Globus pallidus (tissue), 1 donor: ENCODE results near the gene TEPSIN.
"Not testable (repeated sequence)": the region's sequence is repeated elsewhere in the genome, so short reads cannot be mapped to it uniquely, and the experiment has no call there.

ENCODE experiments used
- DNase-seq: peaks from one replicate; pipeline ENCODE4 v3.0.0-alpha.2; 2015; ENCODE audit warnings: low spot score

TEPSIN gene

DNA sequence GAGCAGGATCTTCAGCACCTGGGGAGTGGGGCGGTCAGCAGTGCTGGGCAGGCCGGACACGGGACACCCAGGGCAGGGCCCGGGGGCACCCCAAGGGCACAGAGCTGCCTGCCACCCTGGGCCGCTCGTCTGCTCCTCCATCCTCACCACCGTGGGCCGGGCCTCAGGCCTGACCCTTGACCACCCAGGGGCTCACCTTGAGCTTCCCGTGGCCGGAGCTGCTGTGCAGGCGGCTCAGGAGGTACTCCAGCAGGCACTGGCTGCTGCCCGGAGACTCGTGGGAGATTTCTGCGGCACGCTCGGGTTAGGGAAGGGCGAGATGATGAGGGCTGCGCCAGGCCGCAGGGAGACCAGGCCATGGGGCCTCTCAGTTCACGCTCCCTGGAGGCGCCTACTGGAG is 2.1 kb downstream of the TEPSIN start:
- no peak for DNase-seq

- no peak for DNase-seq
Measured at GRCh38 chr17:81235822-81236740, 2.8 kb downstream of the TEPSIN start.

DNA sequence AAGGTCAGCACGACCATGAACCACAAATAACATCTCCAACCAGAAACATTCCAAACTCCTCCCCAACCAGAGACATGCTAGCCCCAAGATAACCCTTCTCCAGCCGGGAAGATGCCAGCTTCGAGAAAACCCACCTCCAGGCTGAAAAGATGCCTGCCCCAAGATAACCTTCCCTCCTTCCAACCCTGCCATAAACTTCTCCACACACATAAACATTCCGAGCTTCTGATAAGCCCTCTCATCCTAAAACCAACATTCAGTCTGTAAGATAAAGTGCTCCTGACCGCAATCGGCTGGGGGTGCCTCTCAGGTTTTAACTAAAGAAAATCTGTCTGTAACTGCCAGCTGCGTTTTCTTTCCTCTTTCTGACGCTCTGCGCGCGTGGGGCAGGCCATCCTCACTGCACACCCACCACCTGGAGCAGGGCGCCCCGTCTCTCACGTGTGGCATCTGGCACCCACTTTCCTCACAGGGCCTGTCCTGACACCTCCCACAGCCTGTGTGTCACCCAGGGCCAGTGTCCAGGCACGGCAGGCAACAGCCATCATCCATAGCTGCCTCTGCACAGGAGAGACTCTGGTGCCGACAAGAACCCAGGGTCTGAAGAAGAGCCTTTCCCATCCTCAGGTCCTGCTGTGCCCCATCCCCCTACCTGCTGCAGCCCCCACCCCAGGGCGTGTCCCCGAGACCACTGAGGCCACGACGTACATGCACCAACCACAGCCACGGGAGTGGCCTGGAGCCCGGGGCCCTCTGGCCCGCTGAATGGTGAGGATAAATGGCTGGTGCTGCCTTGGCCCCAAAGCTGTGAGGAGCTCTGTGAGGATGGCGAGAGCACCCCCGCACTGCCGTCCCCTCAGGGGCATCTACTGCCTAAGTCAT is 3.7 kb downstream of the TEPSIN start:
- no peak for DNase-seq

DNA sequence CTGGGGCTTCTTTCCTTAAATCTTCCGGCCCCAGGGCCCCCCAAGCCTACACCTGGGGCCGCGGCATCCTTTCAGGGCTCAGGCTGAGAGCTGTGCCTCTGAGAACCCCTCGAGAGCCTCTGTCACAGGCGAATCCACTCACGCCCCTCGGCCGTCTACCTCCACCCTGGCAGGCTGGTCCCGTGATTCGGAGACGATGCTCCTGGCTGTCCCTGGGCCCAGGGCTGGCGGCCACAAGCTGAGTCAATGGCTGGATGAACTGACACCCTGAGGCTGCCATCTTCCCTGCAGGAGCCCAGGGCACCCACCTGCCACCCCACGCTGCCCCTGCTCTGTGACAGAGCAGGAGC is 4.4 kb downstream of the TEPSIN start:
- no peak for DNase-seq

DNA sequence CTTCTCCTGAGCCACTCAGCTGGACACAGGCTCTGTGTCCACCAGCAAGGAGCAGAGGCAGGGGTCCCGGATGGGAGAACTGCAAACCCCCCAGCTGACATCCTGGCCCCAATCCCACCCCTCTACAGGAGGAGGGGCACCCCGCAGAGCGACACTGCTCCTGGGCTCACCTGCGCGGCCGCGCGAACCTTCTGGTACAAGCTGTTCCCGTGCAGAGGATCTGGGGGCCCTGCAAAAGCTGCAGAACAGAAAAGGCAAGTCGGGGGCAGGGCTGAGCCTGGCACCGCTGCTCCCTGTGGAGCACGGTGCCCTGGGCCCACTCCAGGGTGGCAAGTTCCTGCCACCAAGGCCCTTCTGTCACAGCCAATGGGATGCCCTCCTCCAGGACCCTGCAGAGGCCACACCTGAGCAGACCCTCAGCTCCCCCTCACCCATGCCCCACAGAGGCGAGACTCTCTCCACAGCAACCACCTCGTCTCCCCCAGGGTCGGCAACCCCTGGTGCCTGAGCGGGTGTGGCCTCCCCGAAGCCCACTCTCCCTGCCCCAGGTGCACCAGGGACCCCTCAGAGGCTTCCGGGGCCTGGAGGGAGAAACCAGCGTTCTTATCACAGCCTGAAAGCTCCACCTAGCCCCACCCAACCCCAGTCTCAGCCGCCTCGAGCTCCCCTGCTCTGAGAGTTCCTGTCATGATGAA is 4.9 kb downstream of the TEPSIN start:
- no peak for DNase-seq

DNA sequence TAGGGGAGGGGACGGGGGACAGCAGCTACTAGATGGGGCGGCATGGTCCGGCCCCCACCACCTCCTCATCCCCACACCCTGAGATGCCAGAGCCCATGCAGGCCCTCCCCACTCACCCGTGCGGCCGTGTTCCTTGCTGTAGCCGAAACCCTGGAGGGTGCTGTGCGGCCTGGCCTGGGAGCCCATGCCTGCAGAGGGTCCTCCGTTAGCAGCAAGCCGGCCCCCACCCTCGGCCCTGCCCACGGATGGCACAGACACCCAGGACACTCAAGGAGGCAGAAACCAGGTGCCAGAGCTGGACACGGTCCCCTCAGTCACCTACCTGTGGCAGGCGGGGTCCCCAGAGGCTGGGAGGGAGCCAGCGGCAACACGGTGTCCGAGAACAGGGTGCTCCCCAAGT is 5.5 kb downstream of the TEPSIN start:
- no peak for DNase-seq

DNA sequence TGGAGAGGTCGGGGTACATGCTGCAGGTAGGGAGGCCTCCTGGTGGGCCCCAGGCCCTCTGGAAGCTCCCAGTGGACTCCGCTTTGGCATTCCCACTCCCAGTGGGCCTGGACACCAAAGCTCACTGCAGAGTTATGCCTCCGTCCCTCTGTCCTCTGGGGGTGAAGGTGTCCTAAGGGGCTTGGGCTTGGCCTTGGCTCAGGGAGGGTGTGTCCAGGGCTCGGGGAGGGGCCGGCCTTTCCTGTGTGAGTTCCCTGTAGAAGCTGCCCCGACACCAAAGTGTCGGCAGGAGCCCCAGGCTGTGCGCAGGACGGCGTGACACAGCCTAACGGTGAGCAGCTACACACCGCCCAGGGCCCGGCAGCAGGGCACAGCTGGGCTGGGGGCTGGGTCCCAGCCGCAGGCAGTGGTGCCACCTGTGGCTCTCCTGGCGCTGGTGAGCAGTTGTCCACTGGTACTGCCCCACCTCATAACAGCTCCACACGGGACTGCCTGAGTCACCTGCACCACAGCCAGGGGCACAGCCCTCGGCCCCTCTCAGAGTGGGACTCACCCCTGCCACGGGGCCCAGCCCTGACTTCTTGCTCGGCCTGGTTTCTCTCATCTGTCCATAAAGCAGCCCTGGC is 6.1 kb downstream of the TEPSIN start:
- no peak for DNase-seq

DNA sequence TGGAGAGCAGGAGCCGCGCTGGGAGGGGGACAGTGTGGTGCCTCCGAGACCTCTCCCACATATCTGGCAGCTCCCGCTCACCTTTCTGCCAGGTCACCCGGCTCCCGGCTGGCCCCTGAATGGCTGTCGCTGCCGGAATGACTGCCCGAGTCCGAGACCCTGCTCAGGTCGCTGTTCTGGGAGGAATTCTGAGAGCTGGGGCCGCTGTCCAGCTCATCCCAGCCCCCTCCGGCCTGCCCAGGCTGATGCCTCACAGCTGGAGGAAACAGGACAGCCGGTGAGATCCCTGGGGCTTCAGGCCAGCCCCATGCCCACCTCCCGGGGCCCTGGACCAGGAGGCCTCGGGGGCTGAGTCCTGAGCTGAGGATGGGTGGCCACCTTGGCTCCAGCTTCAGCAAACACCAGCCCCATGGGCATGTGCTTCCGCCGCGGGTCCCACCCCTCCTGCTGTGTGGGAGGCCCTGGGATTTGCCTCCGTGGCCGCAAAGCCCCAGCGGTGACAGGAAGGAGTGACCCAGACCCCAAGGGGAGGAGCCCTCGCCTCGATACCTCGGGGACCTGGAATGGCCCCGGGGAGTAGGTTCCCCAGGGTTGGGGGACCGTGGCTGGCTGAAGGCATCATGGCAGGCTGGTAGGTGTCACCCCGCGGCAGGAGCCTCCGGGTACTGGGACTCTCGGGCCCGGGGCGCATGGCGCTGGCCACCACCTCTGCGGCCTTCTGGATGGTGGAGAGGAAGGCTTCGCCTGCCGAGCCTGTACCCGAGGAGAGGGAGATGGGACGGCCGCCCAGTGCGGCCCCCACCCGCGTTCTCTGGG is 6.9 kb downstream of the TEPSIN start:
- no peak for DNase-seq

- no peak for DNase-seq
Measured at GRCh38 chr17:81231121-81231645, 7.7 kb downstream of the TEPSIN start.

DNA sequence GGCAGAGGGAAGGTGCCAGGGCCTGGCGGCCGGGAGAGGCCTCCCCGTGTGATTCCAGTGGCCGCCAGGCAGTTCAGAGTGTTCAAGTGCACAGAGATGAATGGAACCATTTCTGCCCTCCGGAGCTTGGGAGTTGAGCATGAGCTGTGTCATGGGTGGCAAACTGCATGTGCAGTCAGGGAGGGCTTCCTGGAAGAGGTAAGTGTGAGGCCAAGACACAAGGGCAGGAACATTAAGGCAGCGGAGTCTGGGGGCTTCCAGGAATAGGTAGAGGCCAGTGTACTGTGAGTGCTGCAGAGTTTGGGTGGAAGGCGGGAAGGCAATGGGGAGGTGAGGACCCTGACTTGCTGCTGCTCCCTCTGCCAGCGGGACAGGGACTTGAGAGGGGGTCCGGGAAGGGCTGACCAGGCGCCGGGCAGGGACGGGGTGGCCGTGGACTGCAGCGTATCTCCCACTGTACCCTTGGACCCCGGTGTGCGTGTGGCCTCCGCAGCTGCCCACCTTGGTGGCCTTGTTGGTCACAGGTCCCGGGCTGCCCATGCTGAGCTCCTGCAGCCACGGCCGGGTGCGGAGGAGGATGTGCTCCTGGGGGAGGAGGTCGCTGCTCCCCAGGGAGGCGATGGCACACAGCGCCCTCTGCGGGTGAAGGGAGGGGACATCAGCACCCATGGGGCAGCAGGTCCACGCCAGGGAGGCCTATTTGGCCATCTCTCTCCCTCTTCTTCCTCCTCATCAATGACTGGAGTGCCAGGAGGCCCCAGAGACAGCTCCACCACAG is 8.6 kb downstream of the TEPSIN start:
- DNase-seq, result no peak

GRCh38 chr17:81229666-81229920 is 9.3 kb downstream of the TEPSIN start:
- DNase-seq, result no peak

DNA sequence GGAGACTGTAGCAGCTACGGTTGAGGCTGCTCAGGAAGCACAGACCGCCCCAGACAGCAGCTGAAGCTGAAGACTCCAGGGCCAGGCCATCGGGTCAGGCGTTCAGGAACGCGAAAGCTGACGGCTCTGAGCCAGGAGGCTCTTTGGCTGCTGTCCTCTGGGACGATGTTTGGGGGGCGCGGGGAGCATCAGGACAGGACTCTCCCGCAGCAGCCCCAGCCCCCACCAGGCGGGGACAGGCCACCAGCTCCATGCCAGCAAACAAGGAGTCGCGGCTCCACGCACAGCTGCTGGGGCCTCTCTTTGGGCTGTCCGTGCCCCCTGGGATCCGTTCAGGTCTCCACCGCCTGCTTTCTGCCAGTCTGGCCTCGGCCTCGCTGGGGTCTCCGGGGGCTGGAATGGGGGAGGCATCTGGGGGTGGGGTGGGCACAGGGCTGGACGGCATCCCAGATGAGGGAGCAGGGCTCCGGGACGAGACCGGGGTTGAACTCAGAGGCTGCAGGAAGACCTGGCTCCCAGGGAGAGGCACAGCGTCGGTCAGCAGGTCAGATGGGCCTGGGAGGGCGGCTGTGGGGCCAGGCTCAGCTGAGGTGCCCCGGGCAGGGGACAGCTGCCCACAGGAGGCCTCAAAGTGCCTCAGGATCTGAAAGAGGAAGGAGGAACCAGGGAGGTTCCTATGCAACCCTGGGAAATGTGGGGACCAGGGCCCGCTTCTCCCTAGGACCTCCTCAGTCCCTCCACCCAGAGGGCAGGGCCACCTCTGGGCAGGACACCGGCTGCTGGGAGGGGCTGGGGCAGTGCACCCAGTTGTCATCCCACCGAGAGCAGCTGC is 9.8 kb downstream of the TEPSIN start:
- no peak for DNase-seq

GRCh38 chr17:81228420-81228819 is 10.4 kb downstream of the TEPSIN start:
- DNase-seq, result peak; percentile 51

DNA sequence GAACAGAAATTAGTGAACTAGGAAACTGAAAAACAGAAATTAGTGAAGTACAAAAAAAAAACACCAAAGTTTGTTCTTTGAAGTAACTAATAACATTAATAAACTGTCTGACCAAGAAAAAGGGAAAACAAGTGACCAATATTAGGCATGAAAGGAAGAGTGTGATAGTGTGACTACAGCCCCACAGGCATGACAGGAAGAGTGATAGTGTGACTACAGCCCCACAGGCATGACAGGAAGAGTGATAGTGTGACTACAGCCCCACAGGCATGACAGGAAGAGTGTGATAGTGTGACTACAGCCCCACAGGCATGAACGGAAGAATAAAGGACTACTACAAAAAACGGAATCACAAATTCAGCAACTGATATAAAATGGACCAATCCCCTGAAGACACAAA is 11.2 kb downstream of the TEPSIN start:
- not testable (repeated sequence) for DNase-seq

DNA sequence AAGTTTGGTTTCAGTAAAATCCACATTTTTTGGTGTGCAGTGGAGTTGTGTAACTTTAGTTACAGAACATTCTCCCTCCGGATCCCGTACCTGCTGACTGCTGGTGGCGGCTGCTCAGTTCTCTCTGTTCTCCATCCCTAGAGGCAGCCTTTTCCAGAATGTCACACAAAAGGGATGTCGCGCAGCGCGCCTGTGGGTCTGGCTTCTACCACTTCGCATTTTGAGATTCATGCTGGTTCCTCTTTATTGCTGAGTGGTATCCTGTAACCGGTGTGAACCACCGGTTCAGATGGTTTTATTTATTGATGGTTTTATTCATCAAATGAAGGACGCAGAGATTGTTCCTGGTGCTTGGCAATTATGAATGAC is 15.1 kb downstream of the TEPSIN start:
- DNase-seq, result no peak

GRCh38 chr17:81222906-81223761 is 15.7 kb downstream of the TEPSIN start, which contains the start of gene CEP131:
Gene CEP131, minus strand, starts transcription at chr17:81222965. Its CDS starts 2,909 bp downstream, at chr17:81220056.
- peak; percentile 98 for DNase-seq

DNA sequence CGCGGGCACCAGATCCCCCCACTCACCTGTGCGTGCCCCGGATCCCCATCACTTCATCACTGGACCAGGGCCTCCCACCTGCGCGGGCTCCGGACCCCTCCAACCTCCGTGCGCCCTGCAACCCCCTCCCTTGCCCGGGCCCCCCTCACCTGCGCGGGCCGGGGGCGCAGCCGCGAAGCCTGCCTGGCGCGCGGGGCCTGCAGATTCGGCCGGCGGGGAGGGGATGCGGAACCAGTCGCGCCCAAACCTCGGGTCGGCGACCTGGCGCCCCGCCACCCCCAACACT is 16.3 kb downstream of the TEPSIN start:
- no peak for DNase-seq

- no peak for DNase-seq
Measured at GRCh38 chr17:81221842-81222619, 16.8 kb downstream of the TEPSIN start.
